Thymus (tissue), 11 donors: ENCODE results near the gene RMND1. TPM values are rescaled to one million over a fixed set of nuclear protein-coding genes. Genes with fewer than 3 reads are reported as not detected.
"Not testable (repeated sequence)": the region's sequence is repeated elsewhere in the genome, so short reads cannot be mapped to it uniquely, and the experiment has no call there.

Experiments used
- DNase-seq, 9 donors: peaks; one replicate each; pipeline ENCODE4 v3.0.0-alpha.2; 2013; ENCODE audit warnings: low spot score in 9 of 9, low read depth in 6 of 9, missing footprints in 1 of 9
- H3K27ac ChIP-seq, 2 donors: one replicate each; pipeline ENCODE4 v1.5.1; 2013; ENCODE audit warnings: control low read depth in 1 of 2, low read depth in 1 of 2, low read length in 1 of 2, mild to moderate bottlenecking in 1 of 2, moderate library complexity in 1 of 2
- H3K27me3 ChIP-seq, 2 donors: one replicate each; pipeline ENCODE4 v1.5.1; 2013; ENCODE audit warnings: low read length in 1 of 2; ENCODE audit not compliant: control insufficient read depth in 2 of 2, insufficient read depth in 1 of 2
- H3K36me3 ChIP-seq, 2 donors: one replicate each; pipeline ENCODE4 v1.5.1; 2013; ENCODE audit warnings: low read length in 1 of 2, mild to moderate bottlenecking in 1 of 2, moderate library complexity in 1 of 2; ENCODE audit not compliant: control insufficient read depth in 2 of 2, insufficient read depth in 2 of 2
- H3K4me1 ChIP-seq, 2 donors: one replicate each; pipeline ENCODE4 v1.5.1; 2013; ENCODE audit warnings: low read length in 2 of 2; ENCODE audit not compliant: control insufficient read depth in 2 of 2, insufficient read depth in 2 of 2
- H3K4me3 ChIP-seq, 2 donors: one replicate each; pipeline ENCODE4 v1.5.1; 2013; ENCODE audit warnings: low read length in 2 of 2, control low read depth in 1 of 2, mild to moderate bottlenecking in 1 of 2
- H3K9me3 ChIP-seq, 2 donors: one replicate each; pipeline ENCODE4 v1.5.1; 2013; ENCODE audit warnings: low read length in 1 of 2, mild to moderate bottlenecking in 1 of 2; ENCODE audit not compliant: control insufficient read depth in 2 of 2, insufficient read depth in 1 of 2
- WGBS: extraction: QIAGEN DNeasy Blood & Tissue Kit; methylation state at CpG from one replicate; pipeline ENCODE4 v1.1.7; 2013; 5-methylcytosine and 5-hydroxymethylcytosine counted together
- polyA plus RNA-seq: library from polyadenylated mRNA; stranded (reverse); fragments of 200-250 nt; gene quantifications from one replicate; pipeline ENCODE4 v1.2.3, GENCODE V29; 2013
- total RNA-seq: library from RNA; stranded (reverse); fragments of 120-200 nt; gene quantifications from one replicate; pipeline ENCODE4 v1.2.4, GENCODE V29; 2013
- donor health status: healthy.

Gene RMND1
- total and polyA plus RNA-seq, 2 donors = 17.0 to 17.2 TPM

- DNase-seq = no peak
- Histone ChIP-seq H3K4me3 (no peak overlapping the region), H3K9me3 (no peaks in the 10 kb centered on the region), H3K4me1 (no peaks in the 10 kb centered on the region), H3K36me3 (peaks cover 11 to 35% of the 10 kb centered on the region in 2 donors), H3K27me3 (no peaks in the 10 kb centered on the region), H3K27ac (no peak overlapping the region)
These were observed 12.8 kb upstream of the RMND1 start for GRCh38 chr6:151464702-151465101.

DNA sequence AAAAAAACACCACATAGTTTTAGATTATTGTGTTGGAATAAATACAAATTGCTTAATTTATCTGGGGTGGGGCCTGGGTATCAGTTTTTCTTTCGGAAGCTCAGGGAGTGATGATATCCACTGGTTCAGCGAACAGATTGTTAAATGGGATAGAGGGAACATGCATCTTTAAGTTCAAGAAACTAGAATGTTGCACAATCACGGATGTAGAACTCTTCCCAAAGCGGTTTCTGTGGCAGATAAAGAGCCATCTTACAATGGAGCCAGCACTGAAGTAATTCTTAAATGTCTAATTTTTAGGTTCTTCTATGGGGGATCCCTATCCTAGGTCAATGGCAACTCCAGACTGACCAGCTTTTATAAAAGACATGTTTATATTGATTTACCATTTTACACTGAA lies 9.7 kb upstream of the RMND1 start:
- H3K9me3 ChIP-seq = no peaks in the 10 kb centered on the region
- 98% methylated on average over 4 of the region's 4 CpGs for WGBS
- H3K4me3 ChIP-seq = no peak overlapping the region
- H3K27me3 ChIP-seq = no peaks in the 10 kb centered on the region
- no peak for DNase-seq
- no peak overlapping the region for H3K27ac ChIP-seq
- H3K36me3 ChIP-seq = peaks cover 14 to 40% of the 10 kb centered on the region in 2 donors
- H3K4me1 ChIP-seq = no peaks in the 10 kb centered on the region

- H3K27ac ChIP-seq, DNase-seq: not testable (repeated sequence)
- WGBS = 95% methylated on average over 7 of the region's 10 CpGs
These were observed 3.9 kb upstream of the RMND1 start for GRCh38 chr6:151455751-151456398.

DNA sequence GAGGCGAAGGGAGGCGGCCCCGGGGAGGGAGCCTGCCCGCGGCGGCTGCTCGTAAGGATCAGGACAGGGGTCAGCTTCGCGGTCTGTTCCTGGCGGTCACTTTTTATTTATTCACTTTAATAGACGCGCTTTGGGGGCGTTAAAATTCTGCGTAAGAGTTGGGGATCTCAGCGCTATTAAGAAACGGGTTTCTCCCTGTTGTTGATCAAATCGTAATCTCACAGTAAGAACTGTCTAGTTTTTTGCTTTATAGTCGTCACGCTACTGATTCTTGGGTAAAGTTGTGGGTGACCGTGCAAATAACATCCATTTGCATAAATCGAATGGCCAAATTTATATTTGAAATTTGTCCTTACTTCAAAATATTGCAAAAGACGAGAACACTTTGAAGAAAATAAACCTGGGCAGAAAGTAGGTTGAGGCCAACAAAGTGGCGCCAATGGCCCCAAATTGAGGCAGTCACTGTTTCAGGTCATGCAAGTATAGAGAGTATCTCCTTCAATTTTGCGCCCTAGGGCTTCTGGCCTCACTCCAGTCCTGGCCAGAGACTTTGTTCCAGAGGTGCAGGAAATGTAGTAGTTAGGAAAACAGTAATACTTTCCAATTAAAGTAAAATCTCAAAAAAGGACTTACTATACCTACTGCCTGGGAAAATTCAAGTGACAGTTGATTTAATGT lies 963 bp upstream of the RMND1 start:
- no peaks in the 10 kb centered on the region for H3K27me3 ChIP-seq
- 2% methylated on average over 24 of the region's 24 CpGs for WGBS
- peak in 3 of 9 donors; percentile 3 to 37 (median 21) for DNase-seq

More at GRCh38 chr6:151455751-151456398, 3.9 kb upstream of the RMND1 start:
- H3K36me3 ChIP-seq = peaks cover 9 to 18% of the 10 kb centered on the region in 2 donors
- H3K9me3 ChIP-seq, H3K27me3 ChIP-seq, H3K4me3 ChIP-seq, H3K4me1 ChIP-seq: not testable (repeated sequence)

DNA sequence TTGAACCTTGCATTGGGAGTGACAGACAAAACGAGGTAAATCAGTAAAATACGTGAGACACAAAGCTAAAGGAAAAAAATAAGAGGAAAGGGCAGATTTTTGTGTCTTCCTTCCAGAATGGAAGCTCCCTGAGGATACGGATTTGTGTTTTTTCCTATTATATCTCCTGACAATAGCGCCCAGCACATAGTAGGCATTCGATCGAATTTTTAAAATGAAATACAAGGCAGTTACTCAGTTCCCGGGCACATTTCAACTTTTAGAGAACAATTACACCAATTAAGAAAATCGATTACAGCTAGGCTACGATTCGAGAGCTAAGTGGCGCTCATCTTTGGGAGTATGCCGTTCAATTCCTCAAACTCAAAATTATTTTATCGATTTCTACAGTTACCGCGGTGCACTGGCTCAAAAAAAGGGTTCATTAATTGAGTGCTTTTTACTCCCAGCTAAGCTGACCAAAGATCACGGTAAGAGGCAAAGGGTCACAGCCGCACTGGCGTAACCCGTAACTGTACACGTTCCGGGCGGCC lies 443 bp downstream of the RMND1 start:
- no peaks in the 10 kb centered on the region for H3K9me3 ChIP-seq
- peaks cover 3 to 5% of the 10 kb centered on the region in 2 donors for H3K4me1 ChIP-seq
- H3K27me3 ChIP-seq = no peaks in the 10 kb centered on the region
- H3K4me3 ChIP-seq = peak overlapping the region; percentile 78 to 93
- 2% methylated on average over 22 of the region's 22 CpGs for WGBS
- peak in 1 of 9 donors; percentile 3 for DNase-seq
- H3K36me3 ChIP-seq = no peaks in the 10 kb centered on the region
- H3K27ac ChIP-seq = peak overlapping the region; percentile 39 to 86

More for the DNA sequence above, 963 bp upstream of the RMND1 start:
- peaks cover 3 to 5% of the 10 kb centered on the region in 2 donors for H3K4me1 ChIP-seq
- H3K27ac ChIP-seq = peak overlapping the region; percentile 81 to 87
- peaks cover 0 to 7% of the 10 kb centered on the region in 2 donors for H3K36me3 ChIP-seq
- H3K4me3 ChIP-seq = peak overlapping the region; percentile 78 to 93
- no peaks in the 10 kb centered on the region for H3K9me3 ChIP-seq

GRCh38 chr6:151450928-151451327 lies 998 bp downstream of the RMND1 start:
- not testable (repeated sequence) for H3K27me3 ChIP-seq, DNase-seq, H3K4me1 ChIP-seq, H3K27ac ChIP-seq, H3K36me3 ChIP-seq, H3K9me3 ChIP-seq
- 77% methylated on average over 6 of the region's 6 CpGs for WGBS
- peak overlapping the region; percentile 78 to 93 for H3K4me3 ChIP-seq

- H3K4me1 ChIP-seq = peaks cover 3% of the 10 kb centered on the region in 2 donors
- WGBS = 96% methylated on average over 12 of the region's 12 CpGs
These were observed 3.3 kb downstream of the RMND1 start for GRCh38 chr6:151448623-151449022.

DNA sequence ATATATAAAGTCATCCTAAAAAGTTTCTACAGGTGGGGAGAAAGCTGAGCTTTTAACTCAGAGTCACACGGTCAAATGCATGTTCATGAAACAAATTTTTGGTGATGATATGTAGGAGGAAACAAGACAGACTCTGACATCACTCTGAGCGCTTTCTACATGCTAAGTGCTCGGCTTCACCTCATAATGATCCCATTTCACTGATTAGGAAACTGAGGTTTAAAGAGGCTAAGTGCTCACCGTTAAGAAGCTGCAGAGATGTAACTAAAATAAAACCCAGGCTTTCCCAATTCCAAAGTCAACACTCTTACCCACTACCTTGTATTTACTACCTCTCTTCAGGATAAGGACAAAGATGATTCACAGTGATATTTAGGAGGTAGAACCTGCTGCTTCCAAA lies 4.7 kb downstream of the RMND1 start:
- H3K27ac ChIP-seq = no peak overlapping the region
- peaks cover 0 to 3% of the 10 kb centered on the region in 2 donors for H3K4me1 ChIP-seq
- H3K36me3 ChIP-seq = peaks cover 8 to 13% of the 10 kb centered on the region in 2 donors
- no peaks in the 10 kb centered on the region for H3K9me3 ChIP-seq
- H3K27me3 ChIP-seq = no peaks in the 10 kb centered on the region
- no peak overlapping the region for H3K4me3 ChIP-seq
- WGBS = 99% methylated on average over 4 of the region's 4 CpGs
- DNase-seq = no peak

More at GRCh38 chr6:151448623-151449022, 3.3 kb downstream of the RMND1 start:
- Histone ChIP-seq H3K27me3 (no peaks in the 10 kb centered on the region), H3K9me3 (no peaks in the 10 kb centered on the region), H3K36me3 (peaks cover 4 to 8% of the 10 kb centered on the region in 2 donors), H3K4me3 (no peak overlapping the region), H3K27ac (no peak overlapping the region)
- DNase-seq = no peak

DNA sequence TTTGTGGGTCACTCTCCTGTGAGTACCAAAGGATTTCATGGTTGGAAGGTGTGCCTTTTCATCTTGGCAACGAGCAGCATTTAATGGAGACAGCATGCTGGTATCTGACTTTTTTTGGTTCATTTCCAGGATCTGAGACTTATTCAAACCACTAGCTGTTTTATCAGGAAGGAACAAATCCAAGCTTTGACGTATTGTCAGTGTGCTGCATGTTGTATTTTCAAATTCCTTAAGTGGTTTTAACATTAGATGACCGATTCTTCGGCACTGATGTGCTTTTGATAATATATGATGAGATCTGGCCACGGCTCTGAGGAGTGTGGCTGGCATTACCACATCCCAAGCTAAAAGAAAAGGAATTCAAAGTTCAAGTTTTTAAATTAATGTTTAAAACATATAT lies 6.4 kb downstream of the RMND1 start:
- no peaks in the 10 kb centered on the region for H3K27me3 ChIP-seq
- no peak overlapping the region for H3K27ac ChIP-seq
- H3K4me3 ChIP-seq = no peak overlapping the region
- WGBS = 92% methylated on average over 5 of the region's 5 CpGs
- no peak for DNase-seq
- no peaks in the 10 kb centered on the region for H3K4me1 ChIP-seq
- peaks cover 8 to 13% of the 10 kb centered on the region in 2 donors for H3K36me3 ChIP-seq
- no peaks in the 10 kb centered on the region for H3K9me3 ChIP-seq
